Cardiac muscle cell (in vitro differentiated cells and primary cell): ENCODE results near the gene SLC27A3. TPM values are rescaled to one million over a fixed set of nuclear protein-coding genes. Genes with fewer than 3 reads are reported as not detected.
A peak's percentile ranks its signal among the peaks of the same experiment; 100 is the strongest.

Source experiments
- DNase-seq, 2 donors: peaks; one replicate each; pipeline versions ENCODE4 v3.0.0 to v3.0.0-alpha.2; 2010 to 2017; ENCODE audit warnings: low read depth in 1 of 2, low spot score in 1 of 2
- H3K27ac ChIP-seq: fragments of 200-600 bp; sonication (generic); 2 replicates; pipeline ENCODE4 v1.5.1; 2016
- H3K27me3 ChIP-seq: fragments of 200-600 bp; sonication (generic); 2 replicates; pipeline ENCODE4 v1.6.0; 2016; ENCODE audit warnings: control low read depth
- H3K36me3 ChIP-seq: fragments of 200-600 bp; sonication (generic); 2 replicates; pipeline ENCODE4 v1.5.1; 2016; ENCODE audit warnings: control low read depth
- H3K4me1 ChIP-seq: fragments of 200-600 bp; sonication (generic); 2 replicates; pipeline ENCODE4 v1.8.1; 2017; ENCODE audit warnings: low read depth, mild to moderate bottlenecking, mixed run types
- H3K4me3 ChIP-seq: fragments of 200-600 bp; sonication (generic); 2 replicates; pipeline ENCODE4 v1.5.1; 2016; ENCODE audit warnings: mild to moderate bottlenecking
- H3K9me3 ChIP-seq: fragments of 200-600 bp; sonication (generic); 2 replicates; pipeline ENCODE4 v1.5.1; 2017; ENCODE audit warnings: low read depth, mild to moderate bottlenecking, control low read depth
- polyA plus RNA-seq: library from polyadenylated mRNA; unstranded; fragments of >200 nt; fragmentation: Nextera tagmentation; extraction: Ambion mirVana; gene quantifications from 2 replicates; pipeline ENCODE4 v1.2.1, GENCODE V29; 2016
- total RNA-seq: library from RNA; depleted of rRNA; stranded (reverse); fragments of >200 nt; gene quantifications from 2 replicates; pipeline ENCODE4 v1.2.3, GENCODE V29; 2016
- TF ChIP-seq, protein P1 (sequence below): IDR thresholded peaks from 2 replicates; pipeline ENCODE4 v1.5.1; 2012; ENCODE audit warnings: low read depth, mild to moderate bottlenecking, low read length

Gene SLC27A3
- total and polyA plus RNA-seq, 2 experiments from 2014 or later: 27.7 to 30.6 TPM

DNA sequence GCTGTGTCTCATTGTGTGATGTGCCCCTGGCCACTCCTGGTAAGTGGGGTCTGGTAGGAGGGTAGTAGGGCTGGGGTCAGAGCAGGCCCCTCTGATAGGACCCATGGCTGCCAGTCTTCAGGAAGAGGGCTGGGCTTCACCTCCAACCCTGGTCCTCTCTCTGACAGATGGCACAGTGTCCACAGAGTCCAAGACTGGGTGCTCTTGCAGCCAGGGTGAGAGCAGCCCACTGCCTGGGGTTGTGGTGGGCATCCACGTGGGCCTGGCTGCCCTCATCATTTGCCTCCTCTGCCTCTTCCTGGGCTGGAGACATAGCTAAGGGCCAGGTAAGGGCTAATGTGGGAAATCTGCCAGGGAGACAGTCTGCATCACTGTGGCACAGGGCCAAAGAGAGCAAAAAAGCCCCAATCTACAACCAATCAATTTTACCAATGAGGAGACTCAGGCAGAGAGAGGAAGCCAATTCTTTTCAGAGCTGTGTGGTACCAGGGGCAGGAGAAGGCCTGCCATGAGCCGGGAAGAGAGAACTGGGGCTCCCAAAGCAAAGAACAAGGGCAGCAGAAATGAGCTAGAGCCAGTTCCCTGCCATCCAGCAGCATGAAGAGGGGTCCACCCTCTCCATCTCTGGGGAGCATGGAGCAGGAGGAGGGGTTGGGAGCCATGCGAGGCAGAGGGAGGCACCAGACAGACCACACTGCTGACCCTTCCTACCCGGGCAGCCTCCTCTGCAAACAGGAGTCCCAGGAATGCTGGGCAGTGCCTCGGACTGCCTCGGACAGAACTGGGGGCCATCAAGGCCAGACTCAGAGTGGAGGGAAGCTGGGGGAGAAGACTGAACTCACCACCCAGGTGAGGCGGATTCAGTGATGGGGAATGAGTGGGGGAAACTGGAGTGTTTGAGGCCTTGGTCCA is 26.8 kb downstream of the SLC27A3 start:
- Histone ChIP-seq H3K4me1 (peaks cover 23% of the 10 kb centered on the region), H3K9me3 (no peaks in the 10 kb centered on the region), H3K27me3 (no peaks in the 10 kb centered on the region), H3K27ac (no peak overlapping the region), H3K4me3 (no peak overlapping the region), H3K36me3 (no peaks in the 10 kb centered on the region)
- TF ChIP-seq, protein P1, sequence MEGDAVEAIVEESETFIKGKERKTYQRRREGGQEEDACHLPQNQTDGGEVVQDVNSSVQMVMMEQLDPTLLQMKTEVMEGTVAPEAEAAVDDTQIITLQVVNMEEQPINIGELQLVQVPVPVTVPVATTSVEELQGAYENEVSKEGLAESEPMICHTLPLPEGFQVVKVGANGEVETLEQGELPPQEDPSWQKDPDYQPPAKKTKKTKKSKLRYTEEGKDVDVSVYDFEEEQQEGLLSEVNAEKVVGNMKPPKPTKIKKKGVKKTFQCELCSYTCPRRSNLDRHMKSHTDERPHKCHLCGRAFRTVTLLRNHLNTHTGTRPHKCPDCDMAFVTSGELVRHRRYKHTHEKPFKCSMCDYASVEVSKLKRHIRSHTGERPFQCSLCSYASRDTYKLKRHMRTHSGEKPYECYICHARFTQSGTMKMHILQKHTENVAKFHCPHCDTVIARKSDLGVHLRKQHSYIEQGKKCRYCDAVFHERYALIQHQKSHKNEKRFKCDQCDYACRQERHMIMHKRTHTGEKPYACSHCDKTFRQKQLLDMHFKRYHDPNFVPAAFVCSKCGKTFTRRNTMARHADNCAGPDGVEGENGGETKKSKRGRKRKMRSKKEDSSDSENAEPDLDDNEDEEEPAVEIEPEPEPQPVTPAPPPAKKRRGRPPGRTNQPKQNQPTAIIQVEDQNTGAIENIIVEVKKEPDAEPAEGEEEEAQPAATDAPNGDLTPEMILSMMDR: no peak
- no peak for DNase-seq

DNA sequence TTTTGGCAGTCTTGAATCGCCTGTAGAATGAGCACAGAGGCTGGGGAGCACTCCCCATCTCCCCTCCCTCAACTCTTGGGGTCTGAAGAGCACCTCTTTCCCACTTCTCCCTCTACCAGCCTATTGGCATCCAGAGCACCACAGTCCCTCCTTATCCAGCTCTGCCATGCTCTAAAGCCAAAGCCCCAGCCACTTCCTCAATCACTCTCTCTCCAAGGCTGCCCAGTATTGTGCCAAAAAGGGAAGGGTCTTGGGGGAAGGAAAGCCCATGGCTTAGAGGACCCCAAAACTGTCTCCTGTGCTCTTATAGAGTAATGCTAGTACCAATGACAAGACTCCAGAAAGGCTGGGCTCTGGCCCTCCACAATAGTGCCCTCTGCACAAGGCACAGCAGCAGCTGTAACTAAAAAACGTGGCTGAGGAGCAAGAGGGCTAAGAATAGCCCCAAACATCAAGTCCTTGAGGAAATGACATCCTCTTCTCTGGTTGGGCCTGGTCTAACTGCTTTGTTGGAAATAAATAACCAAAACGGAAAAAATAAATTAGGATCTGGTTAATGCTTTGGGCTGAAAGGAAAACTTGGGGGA is 28.4 kb downstream of the SLC27A3 start:
- Histone ChIP-seq H3K27me3 (no peaks in the 10 kb centered on the region), H3K9me3 (no peaks in the 10 kb centered on the region), H3K4me1 (peaks cover 23% of the 10 kb centered on the region), H3K27ac (peak overlapping the region; percentile 51), H3K4me3 (no peak overlapping the region), H3K36me3 (peaks cover 6% of the 10 kb centered on the region)
- no peak for DNase-seq
- TF ChIP-seq, protein P1: no peak

DNA sequence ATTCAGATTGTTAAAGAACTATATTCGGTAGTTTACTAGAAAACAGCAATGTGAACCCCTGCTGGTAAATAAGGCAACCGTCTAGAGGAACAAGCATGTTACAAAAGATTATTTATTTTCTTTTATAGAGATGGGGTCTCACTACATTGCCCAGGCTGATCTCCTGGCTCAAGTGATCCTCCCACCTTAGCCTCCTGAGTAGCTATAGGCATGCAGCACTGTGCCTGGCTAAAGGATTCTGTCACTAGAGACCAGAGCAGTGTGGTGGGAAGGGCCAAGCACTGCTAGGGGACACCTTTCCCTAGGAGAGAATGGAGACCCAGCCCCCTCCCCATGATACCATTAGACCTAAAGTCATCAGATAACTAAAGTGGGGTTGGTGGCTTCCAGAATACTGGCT is 28.9 kb downstream of the SLC27A3 start:
- peak in 1 of 2 donors; percentile 21 for DNase-seq
- Histone ChIP-seq H3K9me3 (no peaks in the 10 kb centered on the region), H3K36me3 (peaks cover 10% of the 10 kb centered on the region)

GRCh38 chr1:153805042-153805745 is 30.0 kb downstream of the SLC27A3 start:
- peak overlapping the region; percentile 55 for H3K27ac ChIP-seq
- H3K9me3 ChIP-seq: no peaks in the 10 kb centered on the region
- TF ChIP-seq, protein P1: no peak
- no peak overlapping the region for H3K4me3 ChIP-seq
- H3K4me1 ChIP-seq: peaks cover 23% of the 10 kb centered on the region
- H3K27me3 ChIP-seq: no peaks in the 10 kb centered on the region
- peak; percentile 17 to 75 for DNase-seq
- peaks cover 18% of the 10 kb centered on the region for H3K36me3 ChIP-seq

More for the DNA sequence above, 28.9 kb downstream of the SLC27A3 start:
- H3K27me3 ChIP-seq: no peaks in the 10 kb centered on the region
- H3K4me3 ChIP-seq: no peak overlapping the region
- H3K4me1 ChIP-seq: peaks cover 23% of the 10 kb centered on the region
- peak overlapping the region; percentile 55 for H3K27ac ChIP-seq
- TF ChIP-seq, protein P1: no peak

DNA sequence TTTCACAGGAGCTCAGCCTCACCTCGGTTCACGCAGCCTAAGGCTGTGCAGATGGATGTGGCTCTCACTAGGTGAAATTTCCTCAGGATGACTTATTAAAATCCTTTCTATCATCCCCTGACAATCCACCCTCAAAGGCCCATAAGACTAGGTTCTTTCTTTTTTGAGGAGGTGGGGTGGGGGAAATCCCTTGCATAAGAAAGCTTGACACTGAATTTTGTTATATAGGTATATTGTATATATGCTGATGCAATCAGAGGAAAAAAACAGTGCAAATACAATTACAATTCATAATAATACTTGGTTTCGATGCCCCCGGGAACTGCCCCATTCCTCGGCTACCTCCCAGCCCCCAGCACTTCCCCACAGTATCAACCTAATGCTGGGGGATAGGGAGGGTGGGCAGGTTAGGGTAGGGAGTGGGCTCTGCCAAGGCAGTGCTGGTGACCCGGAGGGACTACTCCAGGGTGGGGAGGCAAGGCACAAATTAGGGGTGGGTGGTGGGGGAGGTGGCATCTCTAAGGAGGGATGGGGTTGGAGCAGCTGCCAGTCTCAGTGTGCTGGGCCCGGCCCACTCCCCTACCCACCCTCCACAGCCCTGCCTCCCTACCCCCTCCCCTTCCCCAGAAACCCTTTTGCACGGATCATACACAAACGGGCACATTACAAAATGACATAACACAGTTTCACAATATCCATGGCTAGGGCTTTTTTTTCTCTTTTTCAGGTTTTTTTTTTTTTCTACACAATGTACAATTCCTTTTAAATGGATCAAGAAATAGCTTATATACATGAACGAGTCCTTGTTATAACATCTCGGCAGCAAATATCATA is 30.9 kb downstream of the SLC27A3 start:
- peak in 1 of 2 donors; percentile 18 for DNase-seq
- no peaks in the 10 kb centered on the region for H3K9me3 ChIP-seq
- TF ChIP-seq, protein P1: no peak
- no peaks in the 10 kb centered on the region for H3K27me3 ChIP-seq
- H3K4me1 ChIP-seq: peaks cover 23% of the 10 kb centered on the region
- peaks cover 27% of the 10 kb centered on the region for H3K36me3 ChIP-seq
- peak overlapping the region; percentile 55 for H3K27ac ChIP-seq
- H3K4me3 ChIP-seq: no peak overlapping the region
